H9 (cell line): ENCODE results near the gene ZNF724. TPM values are rescaled to one million over a fixed set of nuclear protein-coding genes. Genes with fewer than 3 reads are reported as not detected.

Experiments used
- DNase-seq: peaks from one replicate; pipeline ENCODE4 v3.0.0-alpha.2; 2017
- H2AFZ ChIP-seq: one replicate; pipeline ENCODE4 v1.6.1; 2013; ENCODE audit warnings: mild to moderate bottlenecking, low read length, control low read depth, moderate library complexity
- H2AK5ac ChIP-seq: 2 replicates; pipeline ENCODE4 v1.6.1; 2013; ENCODE audit warnings: low read length, control low read depth, mixed read lengths; ENCODE audit not compliant: insufficient read length
- H2BK120ac ChIP-seq: one replicate; pipeline ENCODE4 v1.6.1; 2013; ENCODE audit warnings: low read depth, mild to moderate bottlenecking, low read length, control low read depth, inconsistent platforms; ENCODE audit not compliant: poor library complexity, severe bottlenecking
- H2BK12ac ChIP-seq: 2 replicates; pipeline ENCODE4 v1.6.1; 2013; ENCODE audit warnings: low read length, control low read depth, mixed read lengths, low read depth; ENCODE audit not compliant: insufficient read length
- H2BK15ac ChIP-seq: 2 replicates; pipeline ENCODE4 v1.6.1; 2013; ENCODE audit warnings: low read depth, low read length, control low read depth
- H2BK20ac ChIP-seq: one replicate; pipeline ENCODE4 v1.6.1; 2013; ENCODE audit warnings: low read depth, mild to moderate bottlenecking, low read length, control low read depth, inconsistent platforms; ENCODE audit not compliant: poor library complexity, severe bottlenecking
- H2BK5ac ChIP-seq: 2 replicates; pipeline ENCODE4 v1.6.1; 2013; ENCODE audit warnings: low read length, control low read depth, mixed read lengths; ENCODE audit not compliant: insufficient read length
- H3K14ac ChIP-seq: 2 replicates; pipeline ENCODE4 v1.6.1; 2013; ENCODE audit warnings: low read length, control low read depth; ENCODE audit not compliant: insufficient read depth
- H3K18ac ChIP-seq: 2 replicates; pipeline ENCODE4 v1.6.1; 2013; ENCODE audit warnings: low read depth, mild to moderate bottlenecking, mixed read lengths, low read length, control low read depth; ENCODE audit not compliant: insufficient read length
- H3K23ac ChIP-seq: 2 replicates; pipeline ENCODE4 v1.6.1; 2013; ENCODE audit warnings: low read length, control low read depth, mixed read lengths, low read depth; ENCODE audit not compliant: insufficient read length
- H3K23me2 ChIP-seq: 2 replicates; pipeline ENCODE4 v1.6.1; 2013; ENCODE audit warnings: low read depth, mild to moderate bottlenecking, mixed read lengths, low read length, control low read depth; ENCODE audit not compliant: insufficient read length, poor library complexity, severe bottlenecking
- H3K27ac ChIP-seq: 2 replicates; pipeline ENCODE4 v1.5.1; 2013; ENCODE audit warnings: low read length, control low read depth, mixed read lengths, low read depth; ENCODE audit not compliant: insufficient read length
- H3K27me3 ChIP-seq: 2 replicates; pipeline ENCODE4 v1.6.1; 2013; ENCODE audit warnings: low read length, control low read depth, inconsistent platforms; ENCODE audit not compliant: insufficient read depth
- H3K4ac ChIP-seq: 2 replicates; pipeline ENCODE4 v1.6.1; 2013; ENCODE audit warnings: low read depth, mild to moderate bottlenecking, control low read depth, inconsistent platforms, low read length, moderate library complexity
- H3K4me1 ChIP-seq: 2 replicates; pipeline ENCODE4 v1.6.1; 2013; ENCODE audit warnings: low read length, control low read depth, inconsistent platforms; ENCODE audit not compliant: insufficient read depth
- H3K4me2 ChIP-seq: 2 replicates; pipeline ENCODE4 v1.6.1; 2013; ENCODE audit warnings: low read length, control low read depth, mixed read lengths; ENCODE audit not compliant: insufficient read length, insufficient read depth
- H3K56ac ChIP-seq: 2 replicates; pipeline ENCODE4 v1.6.1; 2013; ENCODE audit warnings: low read depth, mild to moderate bottlenecking, mixed read lengths, low read length, control low read depth; ENCODE audit not compliant: insufficient read length
- H3K79me1 ChIP-seq: 2 replicates; pipeline ENCODE4 v1.6.1; 2013; ENCODE audit warnings: low read depth, mild to moderate bottlenecking, moderate library complexity, low read length, control low read depth, inconsistent platforms; ENCODE audit not compliant: insufficient read depth, poor library complexity, severe bottlenecking
- H3K79me2 ChIP-seq: 2 replicates; pipeline ENCODE4 v1.6.1; 2013; ENCODE audit warnings: low read length, control low read depth, inconsistent platforms; ENCODE audit not compliant: insufficient read depth
- H3K9ac ChIP-seq: 2 replicates; pipeline ENCODE4 v1.6.1; 2013; ENCODE audit warnings: low read length, control low read depth, mixed read lengths; ENCODE audit not compliant: insufficient read length; ENCODE audit errors: extremely low read depth
- H3K9me3 ChIP-seq: one replicate; pipeline ENCODE4 v1.6.1; 2013; ENCODE audit warnings: low read depth, low read length, inconsistent platforms; ENCODE audit not compliant: control insufficient read depth
- H3T11ph ChIP-seq: one replicate; pipeline ENCODE4 v1.6.1; 2013; ENCODE audit warnings: mild to moderate bottlenecking, low read length, control low read depth, inconsistent platforms
- H4K20me1 ChIP-seq: one replicate; pipeline ENCODE4 v1.6.1; 2013; ENCODE audit not compliant: control insufficient read depth, insufficient read length, insufficient read depth
- H4K5ac ChIP-seq: 2 replicates; pipeline ENCODE4 v1.6.1; 2013; ENCODE audit warnings: low read depth, mild to moderate bottlenecking, mixed read lengths, low read length, control low read depth; ENCODE audit not compliant: insufficient read length
- H4K8ac ChIP-seq: replicated peaks from 2 replicates; pipeline ENCODE4 v1.6.1; 2013; ENCODE audit warnings: low read length, control low read depth, mixed read lengths, low read depth; ENCODE audit not compliant: insufficient read length
- H4K91ac ChIP-seq: 2 replicates; pipeline ENCODE4 v1.6.1; 2013; ENCODE audit warnings: low read depth, mild to moderate bottlenecking, moderate library complexity, mixed read lengths, low read length, control low read depth; ENCODE audit not compliant: insufficient read length
- H3K27ac Mint-ChIP-seq, 3 experiments: 2 replicates in 2 of 3; 3 replicates in 1 of 3; pipeline ENCODE4 v1.8.0; 2020 to 2021; ENCODE audit warnings: mixed read lengths in 3 of 3, mild to moderate bottlenecking in 1 of 3, moderate library complexity in 1 of 3
- H3K27me3 Mint-ChIP-seq: 2 replicates; pipeline ENCODE4 v1.8.0; 2021; ENCODE audit warnings: low read depth, mild to moderate bottlenecking, moderate library complexity, mixed read lengths
- H3K36me3 Mint-ChIP-seq, 3 experiments: 2 replicates in 2 of 3; 3 replicates in 1 of 3; pipeline ENCODE4 v1.8.0; 2020 to 2021; ENCODE audit warnings: low read depth in 3 of 3, mixed read lengths in 3 of 3; ENCODE audit not compliant: insufficient read depth in 1 of 3
- H3K4me1 Mint-ChIP-seq, 2 experiments: 2 replicates each; pipeline ENCODE4 v1.8.0; 2020; ENCODE audit warnings: mixed read lengths in 2 of 2
- H3K4me3 Mint-ChIP-seq, 2 experiments: 2 replicates in 1 of 2; 3 replicates in 1 of 2; pipeline ENCODE4 v1.8.0; 2020 to 2021; ENCODE audit warnings: mild to moderate bottlenecking in 2 of 2, mixed read lengths in 2 of 2, moderate library complexity in 1 of 2
- H3K9me3 Mint-ChIP-seq, 2 experiments: 2 replicates in 1 of 2; 3 replicates in 1 of 2; pipeline ENCODE4 v1.8.0; 2020; ENCODE audit warnings: mild to moderate bottlenecking in 2 of 2, mixed read lengths in 2 of 2, moderate library complexity in 1 of 2
- WGBS: extraction: QIAGEN DNeasy Blood & Tissue Kit; methylation state at CpG from one replicate; pipeline ENCODE4 v1.1.7; 2013; ENCODE audit warnings: missing lambda C conversion rate, low lambda C conversion rate, mixed read lengths; ENCODE audit not compliant: insufficient read length; ENCODE audit errors: extremely low coverage; 5-methylcytosine and 5-hydroxymethylcytosine counted together
- total RNA-seq: library from RNA; stranded (reverse); gene quantifications from 2 replicates; pipeline ENCODE4 v1.2.1, GENCODE V29; 2021
- TF ChIP-seq, protein P1 (sequence below): fragments of 200-600 bp; sonication (generic); conservative IDR thresholded peaks from 3 replicates; pipeline ENCODE4 v1.8.0; 2021; ENCODE audit warnings: antibody characterized with exemption, mild to moderate bottlenecking

The ZNF724 gene
- total RNA-seq, 1 experiment from 2014 or later = 56.7 TPM

DNA sequence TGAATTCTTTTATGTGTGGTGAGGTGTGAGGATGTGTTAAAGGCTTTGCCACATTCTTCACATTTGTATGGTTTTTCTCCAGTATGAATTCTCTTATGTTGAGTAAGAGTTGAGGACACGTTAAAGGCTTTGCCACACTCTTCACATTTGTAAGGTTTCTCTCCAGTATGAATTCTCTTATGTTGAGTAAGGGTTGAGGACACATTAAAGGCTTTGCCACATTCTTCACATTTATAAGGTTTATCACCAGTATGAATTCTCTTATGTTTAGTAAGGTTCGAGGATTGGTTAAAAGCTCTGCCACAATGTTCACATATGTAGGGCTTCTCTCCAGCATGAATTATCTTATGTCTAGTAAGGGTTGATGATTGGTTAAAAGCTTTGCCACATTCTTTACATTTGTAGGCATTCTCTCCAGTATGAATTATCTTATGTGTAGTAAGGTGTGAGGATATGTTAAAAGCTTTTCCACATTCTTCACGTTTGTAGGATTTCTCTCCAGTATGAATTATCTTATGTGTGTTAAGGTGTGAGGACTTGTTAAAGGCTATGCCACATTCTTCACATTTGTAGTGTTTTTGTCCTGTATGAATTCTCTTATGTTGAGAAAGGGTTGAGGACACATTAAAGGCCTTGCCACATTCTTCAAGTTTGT, 27.1 kb downstream of the ZNF724 start:
- no peak overlapping the region for H2BK15ac ChIP-seq
- H2BK20ac ChIP-seq = no peak overlapping the region
- H3K9me3 Mint-ChIP-seq = peaks cover 87 to 88% of the 10 kb centered on the region in 2 experiments
- no peak overlapping the region for H4K5ac ChIP-seq
- no peaks in the 10 kb centered on the region for H3K4me1 ChIP-seq
- no peak overlapping the region for H4K8ac ChIP-seq
- H3K27me3 ChIP-seq = no peaks in the 10 kb centered on the region
- no peak overlapping the region for H3K14ac ChIP-seq
- peaks cover 81 to 97% (median 85%) of the 10 kb centered on the region in 3 experiments for H3K36me3 Mint-ChIP-seq
- H3T11ph ChIP-seq = no peak overlapping the region
- H3K23ac ChIP-seq = no peak overlapping the region
- no peak overlapping the region for H3K27ac Mint-ChIP-seq
- H3K23me2 ChIP-seq = no peaks in the 10 kb centered on the region
- no peaks in the 10 kb centered on the region for H3K4me1 Mint-ChIP-seq
- H4K91ac ChIP-seq = no peak overlapping the region
- no peak overlapping the region for H2BK120ac ChIP-seq
- H2AK5ac ChIP-seq = no peak overlapping the region
- no peak overlapping the region for H3K56ac ChIP-seq
- no peak overlapping the region for H3K4me2 ChIP-seq
- H4K20me1 ChIP-seq = no peaks in the 10 kb centered on the region
- H3K9ac ChIP-seq = no peak overlapping the region
- H3K18ac ChIP-seq = no peak overlapping the region
- no peak overlapping the region for H2AFZ ChIP-seq
- no peak for DNase-seq
- TF ChIP-seq, protein P1, sequence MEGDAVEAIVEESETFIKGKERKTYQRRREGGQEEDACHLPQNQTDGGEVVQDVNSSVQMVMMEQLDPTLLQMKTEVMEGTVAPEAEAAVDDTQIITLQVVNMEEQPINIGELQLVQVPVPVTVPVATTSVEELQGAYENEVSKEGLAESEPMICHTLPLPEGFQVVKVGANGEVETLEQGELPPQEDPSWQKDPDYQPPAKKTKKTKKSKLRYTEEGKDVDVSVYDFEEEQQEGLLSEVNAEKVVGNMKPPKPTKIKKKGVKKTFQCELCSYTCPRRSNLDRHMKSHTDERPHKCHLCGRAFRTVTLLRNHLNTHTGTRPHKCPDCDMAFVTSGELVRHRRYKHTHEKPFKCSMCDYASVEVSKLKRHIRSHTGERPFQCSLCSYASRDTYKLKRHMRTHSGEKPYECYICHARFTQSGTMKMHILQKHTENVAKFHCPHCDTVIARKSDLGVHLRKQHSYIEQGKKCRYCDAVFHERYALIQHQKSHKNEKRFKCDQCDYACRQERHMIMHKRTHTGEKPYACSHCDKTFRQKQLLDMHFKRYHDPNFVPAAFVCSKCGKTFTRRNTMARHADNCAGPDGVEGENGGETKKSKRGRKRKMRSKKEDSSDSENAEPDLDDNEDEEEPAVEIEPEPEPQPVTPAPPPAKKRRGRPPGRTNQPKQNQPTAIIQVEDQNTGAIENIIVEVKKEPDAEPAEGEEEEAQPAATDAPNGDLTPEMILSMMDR = no peak
- no peak overlapping the region for H3K4ac ChIP-seq
- no peak overlapping the region for H3K27ac ChIP-seq
- no peak overlapping the region for H2BK5ac ChIP-seq
- H3K9me3 ChIP-seq = peaks cover 69% of the 10 kb centered on the region
- WGBS = no CpG with 5 or more reads among the region's 3 CpGs
- no peak overlapping the region for H3K4me3 Mint-ChIP-seq
- H3K79me1 ChIP-seq = peaks cover 2% of the 10 kb centered on the region
- no peak overlapping the region for H2BK12ac ChIP-seq
- H3K79me2 ChIP-seq = no peaks in the 10 kb centered on the region; the same call in 1 of the 2 replicates
- peaks cover 5% of the 10 kb centered on the region for H3K27me3 Mint-ChIP-seq
